SK-N-MC (cell line): ENCODE results near the gene CLASP1.

ENCODE experiments used
- EZH2 ChIP-seq: fragments of 200-600 bp; sonication (generic); IDR thresholded peaks from one replicate; pipeline ENCODE4 v1.6.1; 2017; ENCODE audit warnings: antibody characterized with exemption
- POLR2AphosphoS5 ChIP-seq: IDR thresholded peaks from 2 replicates; pipeline ENCODE4 v1.6.1; 2012; ENCODE audit warnings: mild to moderate bottlenecking, low read depth, low read length, borderline replicate concordance

DNA sequence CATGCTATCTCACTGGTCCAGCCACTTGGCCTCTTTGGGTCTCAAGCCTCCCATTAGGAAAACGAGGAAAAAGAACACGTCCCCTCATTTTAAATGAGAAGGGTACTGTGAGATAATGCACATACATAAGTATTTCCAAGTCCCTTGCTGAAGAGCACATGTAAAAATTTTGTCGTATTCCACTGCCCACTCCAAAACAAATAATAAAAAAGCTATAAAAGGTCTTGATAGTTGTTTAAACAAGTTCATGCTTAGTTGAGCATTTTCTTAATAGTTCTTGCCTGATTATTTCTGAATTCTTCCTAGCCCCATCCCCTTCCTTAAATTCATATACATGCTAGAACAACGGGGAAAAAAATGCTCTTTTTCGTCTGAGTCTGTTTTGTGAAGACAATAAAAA is 228.8 kb downstream of the CLASP1 start:
- TF ChIP-seq EZH2 (no peak), POLR2AphosphoS5 (no peak)
